ENCODE data around the gene PTGES.

DNA sequence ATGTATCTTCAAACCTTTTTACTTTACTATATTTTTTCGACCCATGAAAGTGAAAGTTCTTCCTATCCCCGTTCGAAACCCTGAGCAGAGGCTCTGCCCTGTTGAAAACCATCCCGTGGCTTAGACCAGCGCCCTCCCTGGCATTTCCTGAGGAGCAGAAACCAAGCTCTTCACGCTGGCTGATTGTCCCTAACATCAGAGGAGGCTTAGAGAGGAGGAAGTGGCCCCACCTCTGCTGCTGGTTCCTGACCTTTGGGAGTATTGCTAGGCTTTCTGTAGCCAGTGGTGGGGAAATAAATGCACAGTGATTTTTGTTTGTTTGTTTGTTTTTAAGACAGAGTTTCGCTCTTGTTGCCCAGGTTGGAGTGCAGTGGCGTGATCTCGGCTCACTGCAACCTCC lies 4.2 kb upstream of the PTGES start:
- TF ChIP-seq, protein P1, sequence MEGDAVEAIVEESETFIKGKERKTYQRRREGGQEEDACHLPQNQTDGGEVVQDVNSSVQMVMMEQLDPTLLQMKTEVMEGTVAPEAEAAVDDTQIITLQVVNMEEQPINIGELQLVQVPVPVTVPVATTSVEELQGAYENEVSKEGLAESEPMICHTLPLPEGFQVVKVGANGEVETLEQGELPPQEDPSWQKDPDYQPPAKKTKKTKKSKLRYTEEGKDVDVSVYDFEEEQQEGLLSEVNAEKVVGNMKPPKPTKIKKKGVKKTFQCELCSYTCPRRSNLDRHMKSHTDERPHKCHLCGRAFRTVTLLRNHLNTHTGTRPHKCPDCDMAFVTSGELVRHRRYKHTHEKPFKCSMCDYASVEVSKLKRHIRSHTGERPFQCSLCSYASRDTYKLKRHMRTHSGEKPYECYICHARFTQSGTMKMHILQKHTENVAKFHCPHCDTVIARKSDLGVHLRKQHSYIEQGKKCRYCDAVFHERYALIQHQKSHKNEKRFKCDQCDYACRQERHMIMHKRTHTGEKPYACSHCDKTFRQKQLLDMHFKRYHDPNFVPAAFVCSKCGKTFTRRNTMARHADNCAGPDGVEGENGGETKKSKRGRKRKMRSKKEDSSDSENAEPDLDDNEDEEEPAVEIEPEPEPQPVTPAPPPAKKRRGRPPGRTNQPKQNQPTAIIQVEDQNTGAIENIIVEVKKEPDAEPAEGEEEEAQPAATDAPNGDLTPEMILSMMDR (IDR thresholded peaks at IDR 0.05), result no peak
- TF ChIP-seq USF2 (CRISPR knock-in tag; IDR thresholded peaks at IDR 0.05) (no peak), IRF2 (CRISPR knock-in tag; IDR thresholded peaks at IDR 0.05; ENCODE audit: borderline replicate concordance, low read depth) (no peak), RELA (CRISPR knock-in tag; IDR thresholded peaks at IDR 0.05; ENCODE audit: borderline replicate concordance) (no peak), NR1H2 (CRISPR knock-in tag; IDR thresholded peaks at IDR 0.05) (no peak), ZNF232 (CRISPR knock-in tag; IDR thresholded peaks at IDR 0.05) (no peak), SP1 (CRISPR knock-in tag; conservative IDR thresholded peaks at IDR 0.05) (no peak), CREB1 (CRISPR knock-in tag; IDR thresholded peaks at IDR 0.05) (no peak), E2F5 (CRISPR knock-in tag; IDR thresholded peaks at IDR 0.05) (no peak), MLX (CRISPR knock-in tag; IDR thresholded peaks at IDR 0.05) (no peak), NFYB (CRISPR knock-in tag; conservative IDR thresholded peaks at IDR 0.05; ENCODE audit: low read depth) (no peak), TEAD4 (CRISPR knock-in tag; IDR thresholded peaks at IDR 0.05) (no peak)
- TF ChIP-seq, protein P2, sequence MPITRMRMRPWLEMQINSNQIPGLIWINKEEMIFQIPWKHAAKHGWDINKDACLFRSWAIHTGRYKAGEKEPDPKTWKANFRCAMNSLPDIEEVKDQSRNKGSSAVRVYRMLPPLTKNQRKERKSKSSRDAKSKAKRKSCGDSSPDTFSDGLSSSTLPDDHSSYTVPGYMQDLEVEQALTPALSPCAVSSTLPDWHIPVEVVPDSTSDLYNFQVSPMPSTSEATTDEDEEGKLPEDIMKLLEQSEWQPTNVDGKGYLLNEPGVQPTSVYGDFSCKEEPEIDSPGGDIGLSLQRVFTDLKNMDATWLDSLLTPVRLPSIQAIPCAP (CRISPR knock-in tag; IDR thresholded peaks at IDR 0.05), result no peak
